DND-41 (cell line): ENCODE data around the gene TP53I13.

Experiments
- ATAC-seq: fragments of 200-7000 bp; cut with Tn5 transposase; 3 replicates; pipeline ENCODE4 v1.9.1; 2021; ENCODE audit warnings: low read depth; ENCODE audit not compliant: insufficient read depth
- DNase-seq: peaks from one replicate; pipeline ENCODE4 v3.0.0-alpha.2; 2020
- H2AFZ ChIP-seq: 2 replicates; pipeline ENCODE4 v1.6.0; 2012; ENCODE audit warnings: low read depth, low read length
- H3K27ac ChIP-seq: 2 replicates; pipeline ENCODE4 v1.5.1; 2012; ENCODE audit warnings: low read length, inconsistent platforms
- H3K27me3 ChIP-seq: fragments of 200-600 bp; sonication (generic); 2 replicates; pipeline ENCODE4 v1.6.0; 2012; ENCODE audit warnings: low read length, mild to moderate bottlenecking, inconsistent platforms; ENCODE audit not compliant: insufficient read depth, poor library complexity
- H3K36me3 ChIP-seq: 2 replicates; pipeline ENCODE4 v1.5.1; 2012; ENCODE audit warnings: low read length, inconsistent platforms; ENCODE audit not compliant: insufficient read depth
- H3K4me1 ChIP-seq: 2 replicates; pipeline ENCODE4 v1.5.1; 2012; ENCODE audit warnings: mild to moderate bottlenecking, low read length; ENCODE audit not compliant: insufficient read depth
- H3K4me2 ChIP-seq: 2 replicates; pipeline ENCODE4 v1.6.0; 2012; ENCODE audit warnings: mild to moderate bottlenecking, moderate library complexity, low read length, inconsistent platforms; ENCODE audit not compliant: insufficient read depth
- H3K4me3 ChIP-seq, 2 experiments: fragments of 200-600 bp in 1 of 2; shearing (Covaris generic) in 1 of 2; 2 replicates each; pipeline ENCODE4 v1.5.1; 2012 to 2016; ENCODE audit warnings: inconsistent platforms in 2 of 2, low read length in 2 of 2, mild to moderate bottlenecking in 2 of 2, low read depth in 1 of 2, moderate library complexity in 1 of 2
- H3K79me2 ChIP-seq: 2 replicates; pipeline ENCODE4 v1.6.0; 2012; ENCODE audit warnings: low read length, inconsistent platforms; ENCODE audit not compliant: insufficient read depth
- H3K9ac ChIP-seq: 2 replicates; pipeline ENCODE4 v1.6.0; 2012; ENCODE audit warnings: low read depth, mild to moderate bottlenecking, inconsistent platforms, low read length, moderate library complexity
- H3K9me3 ChIP-seq: 2 replicates; pipeline ENCODE4 v1.5.1; 2012; ENCODE audit warnings: low read length, moderate library complexity, mild to moderate bottlenecking, inconsistent platforms; ENCODE audit not compliant: insufficient read depth, severe bottlenecking
- H4K20me1 ChIP-seq: 2 replicates; pipeline ENCODE4 v1.6.0; 2012; ENCODE audit warnings: low read length; ENCODE audit not compliant: insufficient read depth
- CTCF ChIP-seq: IDR thresholded peaks from 2 replicates; pipeline ENCODE4 v1.5.1; 2012; ENCODE audit warnings: borderline replicate concordance, low read length, moderate library complexity, mild to moderate bottlenecking; ENCODE audit not compliant: poor library complexity, severe bottlenecking; ENCODE audit errors: extremely low read depth
- EZH2 ChIP-seq: IDR thresholded peaks from 3 replicates; pipeline ENCODE4 v1.6.1; 2012; ENCODE audit warnings: borderline replicate concordance, low read depth, mild to moderate bottlenecking, moderate library complexity, low read length, inconsistent platforms; ENCODE audit not compliant: severe bottlenecking

Gene TP53I13

GRCh38 chr17:29583324-29584248 is 15.1 kb downstream of the TP53I13 start:
- TF ChIP-seq CTCF: no peak
- TF ChIP-seq EZH2: no peak
- Histone ChIP-seq H4K20me1 (peaks cover 82% of the 10 kb centered on the region), H3K9ac (no peak overlapping the region), H3K4me1 (peaks cover 29% of the 10 kb centered on the region), H2AFZ (no peak overlapping the region), H3K4me3 (no peak overlapping the region), H3K27ac (0 out of 2 replicates have a peak overlapping the region, but pooled peaks have one; percentile 34), H3K27me3 (no peaks in the 10 kb centered on the region), H3K9me3 (no peaks in the 10 kb centered on the region), H3K36me3 (peaks cover 52% of the 10 kb centered on the region), H3K79me2 (peaks cover 66% of the 10 kb centered on the region), H3K4me2 (no peak overlapping the region)
- no peak for ATAC-seq
- no peak for DNase-seq

GRCh38 chr17:29584452-29585079 is 16.1 kb downstream of the TP53I13 start:
- H3K27ac ChIP-seq: 0 out of 2 replicates have a peak overlapping the region, but pooled peaks have one; percentile 27
- no peak overlapping the region; the same call in 1 of the 2 replicates for H3K9ac ChIP-seq
- H3K9me3 ChIP-seq: no peaks in the 10 kb centered on the region
- H3K36me3 ChIP-seq: peaks cover 42% of the 10 kb centered on the region
- H3K27me3 ChIP-seq: no peaks in the 10 kb centered on the region
- H2AFZ ChIP-seq: no peak overlapping the region
- DNase-seq (no peak), ATAC-seq (no peak)
- H3K4me2 ChIP-seq: no peak overlapping the region
- H3K4me3 ChIP-seq: no peak overlapping the region
- H3K4me1 ChIP-seq: peaks cover 32% of the 10 kb centered on the region
- H4K20me1 ChIP-seq: peaks cover 78% of the 10 kb centered on the region
- no peak for TF ChIP-seq CTCF
- no peak for TF ChIP-seq EZH2
- peaks cover 71% of the 10 kb centered on the region for H3K79me2 ChIP-seq

- Histone ChIP-seq H3K79me2 (peaks cover 73% of the 10 kb centered on the region), H3K27ac (0 out of 2 replicates have a peak overlapping the region, but pooled peaks have one; percentile 20), H3K4me2 (peak overlapping the region; percentile 7; the same call in 1 of the 2 replicates), H3K36me3 (peaks cover 36% of the 10 kb centered on the region), H3K9me3 (no peaks in the 10 kb centered on the region), H2AFZ (no peak overlapping the region), H3K27me3 (no peaks in the 10 kb centered on the region), H3K4me3 (no peak overlapping the region), H4K20me1 (peaks cover 71% of the 10 kb centered on the region), H3K9ac (no peak overlapping the region; the same call in 1 of the 2 replicates), H3K4me1 (peaks cover 38% of the 10 kb centered on the region)
- no peak for DNase-seq
- no peak for TF ChIP-seq EZH2
- TF ChIP-seq CTCF: peak; percentile 42
- no peak for ATAC-seq
These were observed 16.7 kb downstream of the TP53I13 start for GRCh38 chr17:29585080-29585751.
